Activated CD8-positive, alpha-beta T cell treated with anti-CD3 and anti-CD28 coated beads, Interleukin-2, amount 10 ng/mL, durations not matched to agents 7 days and 5 days (primary cell): ENCODE measurements around the gene ATP2A3. TPM values are rescaled to one million over a fixed set of nuclear protein-coding genes. Genes with fewer than 3 reads are reported as not detected.

Source experiments
- ATAC-seq: fragments of 150-1000 bp; cut with Tn5 transposase; one replicate; pipeline ENCODE4 v1.10.0; 2021; ENCODE audit warnings: moderate library complexity
- CTCF ChIA-PET: fragments of 350-600 bp; sonication (Branson Sonifier 250); formaldehyde crosslinking; loops from one replicate; lab custom pipeline; 2021; ENCODE audit warnings: antibody characterized with exemption; lab: Charles Lee
- POLR2A ChIA-PET: fragments of 350-600 bp; sonication (Branson Sonifier 250); formaldehyde crosslinking; loops from one replicate; lab custom pipeline; 2021; ENCODE audit warnings: antibody characterized with exemption; lab: Charles Lee
- DNase-seq: peaks from one replicate; pipeline ENCODE4 v3.0.0-alpha.2; 2020
- H3K27ac Mint-ChIP-seq: one replicate; pipeline ENCODE4 v1.8.0; 2021; ENCODE audit warnings: mild to moderate bottlenecking, mixed read lengths
- H3K27me3 Mint-ChIP-seq: one replicate; pipeline ENCODE4 v1.8.0; 2021; ENCODE audit warnings: low read depth, mixed read lengths
- H3K36me3 Mint-ChIP-seq: one replicate; pipeline ENCODE4 v1.8.0; 2021; ENCODE audit warnings: low read depth, mixed read lengths
- H3K4me1 Mint-ChIP-seq: one replicate; pipeline ENCODE4 v1.8.0; 2021; ENCODE audit warnings: low read depth, mixed read lengths
- H3K4me3 Mint-ChIP-seq: one replicate; pipeline ENCODE4 v1.8.0; 2021; ENCODE audit warnings: mild to moderate bottlenecking, mixed read lengths
- H3K9me3 Mint-ChIP-seq: one replicate; pipeline ENCODE4 v1.8.0; 2022; ENCODE audit warnings: mixed read lengths; ENCODE audit not compliant: insufficient read depth
- total RNA-seq, 2 experiments: library from RNA; stranded (reverse); gene quantifications; one replicate each; pipeline ENCODE4 v1.2.3, GENCODE V29; 2021

The ATP2A3 gene
- total RNA-seq, 2 experiments from 2014 or later: 341 to 354 TPM

- H3K27ac Mint-ChIP-seq: no peak overlapping the region
- ChIA-PET POLR2A (interaction anchor here (3.0 kb wide), 1 partner anchor 15 kb away, joined by 9 read pairs; no protein-coding TSS in a partner anchor), CTCF (interaction anchor here (1.1 to 2.0 kb wide), 2 partner anchors 15 to 24 kb away, joined by 3 to 6 read pairs; no protein-coding TSS in a partner anchor)
- H3K9me3 Mint-ChIP-seq: no peaks in the 10 kb centered on the region
- H3K4me1 Mint-ChIP-seq: peaks cover 28% of the 10 kb centered on the region
- H3K27me3 Mint-ChIP-seq: no peaks in the 10 kb centered on the region
- no peak for ATAC-seq
- DNase-seq: no peak
- no peak overlapping the region for H3K4me3 Mint-ChIP-seq
- H3K36me3 Mint-ChIP-seq: no peaks in the 10 kb centered on the region
These were observed 16.3 kb upstream of the ATP2A3 start for GRCh38 chr17:3980381-3981014.

- no peaks in the 10 kb centered on the region for H3K27me3 Mint-ChIP-seq
- no peak overlapping the region for H3K4me3 Mint-ChIP-seq
- POLR2A ChIA-PET: interaction anchor here (3.0 kb wide), 1 partner anchor 14 kb away, joined by 9 read pairs; no protein-coding TSS in a partner anchor
- H3K4me1 Mint-ChIP-seq: peaks cover 26% of the 10 kb centered on the region
- no peak for ATAC-seq
- H3K36me3 Mint-ChIP-seq: peaks cover 6% of the 10 kb centered on the region
- H3K27ac Mint-ChIP-seq: peak overlapping the region; percentile 52
- DNase-seq: no peak
- CTCF ChIA-PET: interaction anchor here (0.9 to 2.0 kb wide), 3 partner anchors 14 to 66 kb away, joined by 5 to 8 read pairs (median 6); no protein-coding TSS in a partner anchor
- H3K9me3 Mint-ChIP-seq: peaks cover 8% of the 10 kb centered on the region
These were observed 15.0 kb upstream of the ATP2A3 start for GRCh38 chr17:3979290-3979611.

GRCh38 chr17:3978421-3979289 is 14.4 kb upstream of the ATP2A3 start:
- H3K36me3 Mint-ChIP-seq: peaks cover 6% of the 10 kb centered on the region
- H3K27me3 Mint-ChIP-seq: no peaks in the 10 kb centered on the region
- H3K27ac Mint-ChIP-seq: no peak overlapping the region
- POLR2A ChIA-PET: interaction anchor here (3.0 kb wide), 1 partner anchor 13 kb away, joined by 9 read pairs; no protein-coding TSS in a partner anchor
- DNase-seq (no peak), ATAC-seq (no peak)
- peaks cover 8% of the 10 kb centered on the region for H3K9me3 Mint-ChIP-seq
- CTCF ChIA-PET: interaction anchor here (0.9 to 2.0 kb wide), 3 partner anchors 13 to 65 kb away, joined by 5 to 8 read pairs (median 6); no protein-coding TSS in a partner anchor
- no peak overlapping the region for H3K4me3 Mint-ChIP-seq
- H3K4me1 Mint-ChIP-seq: peaks cover 23% of the 10 kb centered on the region

- no peak overlapping the region for H3K27ac Mint-ChIP-seq
- DNase-seq: no peak
- no peak overlapping the region for H3K4me3 Mint-ChIP-seq
- CTCF ChIA-PET: interaction anchor here (1.6 kb wide), 1 partner anchor 26 kb away, joined by 3 read pairs; no protein-coding TSS in a partner anchor
- POLR2A ChIA-PET: no interaction called here
- no peak for ATAC-seq
- H3K9me3 Mint-ChIP-seq: peaks cover 8% of the 10 kb centered on the region
- H3K27me3 Mint-ChIP-seq: no peaks in the 10 kb centered on the region
- peaks cover 26% of the 10 kb centered on the region for H3K4me1 Mint-ChIP-seq
- peaks cover 6% of the 10 kb centered on the region for H3K36me3 Mint-ChIP-seq
These were observed 13.2 kb upstream of the ATP2A3 start for GRCh38 chr17:3977387-3977786.

- H3K27ac Mint-ChIP-seq: no peak overlapping the region
- no peak overlapping the region for H3K4me3 Mint-ChIP-seq
- CTCF ChIA-PET: interaction anchor here (1.6 kb wide), 1 partner anchor 27 kb away, joined by 3 read pairs; no protein-coding TSS in a partner anchor
These were observed 12.5 kb upstream of the ATP2A3 start for GRCh38 chr17:3976675-3977171.

GRCh38 chr17:3974980-3975379 is 10.7 kb upstream of the ATP2A3 start:
- Mint-ChIP-seq H3K4me1 (peaks cover 33% of the 10 kb centered on the region), H3K27me3 (peaks cover 6% of the 10 kb centered on the region), H3K9me3 (peaks cover 8% of the 10 kb centered on the region), H3K36me3 (peaks cover 6% of the 10 kb centered on the region), H3K4me3 (no peak overlapping the region), H3K27ac (no peak overlapping the region)
- DNase-seq (no peak), ATAC-seq (no peak)
- POLR2A ChIA-PET: no interaction called here
- CTCF ChIA-PET: no interaction called here

More at GRCh38 chr17:3976675-3977171, 12.5 kb upstream of the ATP2A3 start:
- H3K4me1 Mint-ChIP-seq: peaks cover 32% of the 10 kb centered on the region
- peaks cover 6% of the 10 kb centered on the region for H3K36me3 Mint-ChIP-seq
- no peaks in the 10 kb centered on the region for H3K27me3 Mint-ChIP-seq
- H3K9me3 Mint-ChIP-seq: peaks cover 8% of the 10 kb centered on the region
- no peak for DNase-seq
- ATAC-seq: no peak
- POLR2A ChIA-PET: no interaction called here

GRCh38 chr17:3974138-3974687 is 10.0 kb upstream of the ATP2A3 start:
- H3K27ac Mint-ChIP-seq: no peak overlapping the region
- peaks cover 6% of the 10 kb centered on the region for H3K27me3 Mint-ChIP-seq
- POLR2A ChIA-PET: no interaction called here
- ATAC-seq (no peak), DNase-seq (no peak)
- H3K4me1 Mint-ChIP-seq: peaks cover 31% of the 10 kb centered on the region
- CTCF ChIA-PET: no interaction called here
- peaks cover 6% of the 10 kb centered on the region for H3K36me3 Mint-ChIP-seq
- peaks cover 8% of the 10 kb centered on the region for H3K9me3 Mint-ChIP-seq
- H3K4me3 Mint-ChIP-seq: no peak overlapping the region

GRCh38 chr17:3973495-3974137 is 9.4 kb upstream of the ATP2A3 start:
- CTCF ChIA-PET: no interaction called here
- Mint-ChIP-seq H3K27me3 (peaks cover 6% of the 10 kb centered on the region), H3K27ac (no peak overlapping the region), H3K4me1 (peaks cover 26% of the 10 kb centered on the region), H3K9me3 (peaks cover 8% of the 10 kb centered on the region), H3K36me3 (peaks cover 6% of the 10 kb centered on the region), H3K4me3 (no peak overlapping the region)
- ATAC-seq (no peak), DNase-seq (no peak)
- POLR2A ChIA-PET: interaction anchor here (1.0 kb wide), 1 partner anchor 10 kb away, joined by 3 read pairs; no protein-coding TSS in a partner anchor

GRCh38 chr17:3972931-3973330 is 8.7 kb upstream of the ATP2A3 start:
- H3K4me3 Mint-ChIP-seq: peak overlapping the region; percentile 52
- H3K4me1 Mint-ChIP-seq: peaks cover 26% of the 10 kb centered on the region
- ATAC-seq: no peak
- ChIA-PET CTCF (no interaction called here), POLR2A (interaction anchor here (1.0 kb wide), 1 partner anchor 9 kb away, joined by 3 read pairs; no protein-coding TSS in a partner anchor)
- DNase-seq: no peak
- peak overlapping the region; percentile 65 for H3K27ac Mint-ChIP-seq
- H3K27me3 Mint-ChIP-seq: peaks cover 6% of the 10 kb centered on the region
- H3K36me3 Mint-ChIP-seq: peaks cover 6% of the 10 kb centered on the region
- peaks cover 8% of the 10 kb centered on the region for H3K9me3 Mint-ChIP-seq

- Mint-ChIP-seq H3K27me3 (peaks cover 6% of the 10 kb centered on the region), H3K4me3 (peak overlapping the region; percentile 52), H3K36me3 (peaks cover 6% of the 10 kb centered on the region), H3K4me1 (peaks cover 26% of the 10 kb centered on the region), H3K9me3 (peaks cover 8% of the 10 kb centered on the region), H3K27ac (peak overlapping the region; percentile 65)
- POLR2A ChIA-PET: interaction anchor here (1.0 kb wide), 1 partner anchor 9 kb away, joined by 3 read pairs; no protein-coding TSS in a partner anchor
- DNase-seq (peak; percentile 44), ATAC-seq (peak; percentile 70)
- CTCF ChIA-PET: no interaction called here
These were observed 8.1 kb upstream of the ATP2A3 start for GRCh38 chr17:3972281-3972731.

- Mint-ChIP-seq H3K36me3 (peaks cover 6% of the 10 kb centered on the region), H3K27me3 (peaks cover 6% of the 10 kb centered on the region), H3K9me3 (peaks cover 8% of the 10 kb centered on the region), H3K4me3 (no peak overlapping the region), H3K27ac (no peak overlapping the region), H3K4me1 (peaks cover 33% of the 10 kb centered on the region)
- DNase-seq (no peak), ATAC-seq (no peak)
- POLR2A ChIA-PET: no interaction called here
- CTCF ChIA-PET: no interaction called here
These were observed 6.4 kb upstream of the ATP2A3 start for GRCh38 chr17:3970668-3971067.
